ENCODE results near the gene NHS. TPM values are rescaled to one million over a fixed set of nuclear protein-coding genes. Genes with fewer than 3 reads are reported as not detected.

The NHS gene
- total and polyA plus RNA-seq, 2 of the 13 experiments (the other 11 are each of a cell fraction or from before 2014, with no cell fraction given) = 0.02 TPM; not detected in 1

- WGBS (ENCODE audit: low lambda C conversion rate) = 0% methylated on average over 1 of the region's 1 CpG
- no peak for ATAC-seq
- in situ Hi-C loops (cut with HindIII; ENCODE audit: extremely low pct_ligation_motif_present, low pct_unique_long_range_greater_than_20kb) = no loop called here
- no TSS peak for BruUV-seq (replicated peaks)
- no peak overlapping the region for H3K27ac ChIP-seq (ENCODE audit: extremely low read length, insufficient read depth, low read length)
- H3K9me3 ChIP-seq (ENCODE audit: low read length) = no peaks in the 10 kb centered on the region
- H3K9ac ChIP-seq (ENCODE audit: insufficient read depth, low read depth, low read length) = no peak overlapping the region
- H3K36me3 ChIP-seq (replicated peaks in 1 of 2; ENCODE audit: control insufficient read depth in 1 of 2, insufficient read depth in 2 of 2, low read length in 2 of 2) = no peaks in the 10 kb centered on the region
- DNase-seq (ENCODE audit: low spot score) = no peak
- peaks cover 14% of the 10 kb centered on the region; the same call in 1 of the 2 replicates for H3K4me1 ChIP-seq (ENCODE audit: insufficient read depth, low read length)
- intact Hi-C loops (cut with micrococcal nuclease; ENCODE audit: unreplicated experiment) = no loop called here
- H3K79me2 ChIP-seq (ENCODE audit: insufficient read depth, low read length) = no peaks in the 10 kb centered on the region
- H3K27me3 ChIP-seq (ENCODE audit: control insufficient read depth in 1 of 2, insufficient read depth in 2 of 2, low read length in 2 of 2) = no peaks in the 10 kb centered on the region
- ChIA-PET POLR2A (no interaction called here), CTCF (ENCODE audit: low intra/inter-chr PET ratio, low total read pairs) (no interaction called here)
- no peaks in the 10 kb centered on the region for H4K20me1 ChIP-seq (ENCODE audit: insufficient read depth, low read length)
- no peak overlapping the region for H3K4me2 ChIP-seq (ENCODE audit: low read depth, low read length)
- no peak for FAIRE-seq
- H2AFZ ChIP-seq (ENCODE audit: low read length) = no peak overlapping the region
- no peak overlapping the region for H3K4me3 ChIP-seq (replicated peaks in 1 of 3; ENCODE audit: insufficient read depth in 1 of 3, low read depth in 2 of 3, low read length in 3 of 3)
- no peak for TF ChIP-seq ETV5 (CRISPR knock-in tag; IDR thresholded peaks at IDR 0.05; ENCODE audit: borderline replicate concordance)
- TF ChIP-seq NFIC (IDR thresholded peaks at IDR 0.05; ENCODE audit: low read length) = no peak
- TF ChIP-seq ZNF430 (CRISPR knock-in tag; IDR thresholded peaks at IDR 0.05) = no peak
- TF ChIP-seq SRSF1 (optimal IDR thresholded peaks at IDR 0.05; ENCODE audit: low read depth, low read length) = no peak
- no peak for TF ChIP-seq JARID2 (CRISPR knock-in tag; IDR thresholded peaks at IDR 0.05; ENCODE audit: insufficient replicate concordance)
- no peak for TF ChIP-seq FOXO1 (CRISPR knock-in tag; IDR thresholded peaks at IDR 0.05)
- no peak for TF ChIP-seq HMG20A (CRISPR knock-in tag; IDR thresholded peaks at IDR 0.05; ENCODE audit: borderline replicate concordance)
- TF ChIP-seq SALL2 (CRISPR knock-in tag; IDR thresholded peaks at IDR 0.05) = no peak
- no peak for TF ChIP-seq DDIT3 (CRISPR knock-in tag; IDR thresholded peaks at IDR 0.05)
- TF ChIP-seq ZNF772 (CRISPR knock-in tag; IDR thresholded peaks at IDR 0.05) = no peak
- TF ChIP-seq HOXA7 (CRISPR knock-in tag; IDR thresholded peaks at IDR 0.05) = no peak
- no peak for TF ChIP-seq SAFB2 (CRISPR knock-in tag; IDR thresholded peaks at IDR 0.05; ENCODE audit: borderline replicate concordance, low read depth)
- no peak for TF ChIP-seq MXD3 (CRISPR knock-in tag; IDR thresholded peaks at IDR 0.05)
- no peak for TF ChIP-seq AKNA (CRISPR knock-in tag; IDR thresholded peaks at IDR 0.05; ENCODE audit: borderline replicate concordance)
- TF ChIP-seq DZIP1 (CRISPR knock-in tag; IDR thresholded peaks at IDR 0.05) = no peak
- TF ChIP-seq TFE3 (CRISPR knock-in tag; IDR thresholded peaks at IDR 0.05) = no peak
Measured at GRCh38 chrX:17431171-17431570, 56.2 kb downstream of the NHS start.
